H1 (cell line): Measurements from ENCODE around the gene APBA2. TPM values are rescaled to one million over a fixed set of nuclear protein-coding genes. Genes with fewer than 3 reads are reported as not detected.

Experiments used
- CTCF ChIA-PET: fragments of 300-600 bp; sonication (Branson Sonifier 250); formaldehyde crosslinking; loops from one replicate; lab custom pipeline; 2021; ENCODE audit not compliant: partially characterized antibody; lab: Charles Lee
- POLR2A ChIA-PET: fragments of 300-600 bp; sonication (Branson Sonifier 250); formaldehyde crosslinking; loops from one replicate; lab custom pipeline; 2021; ENCODE audit warnings: inconsistent platforms; ENCODE audit not compliant: partially characterized antibody; lab: Charles Lee
- DNase-seq, 2 experiments: peaks; one replicate each; pipeline versions ENCODE4 v3.0.0 to v3.0.0-alpha.2; 2010 to 2022; ENCODE audit warnings: low spot score in 2 of 2, low read depth in 1 of 2, mixed read lengths in 1 of 2
- FAIRE-seq: peaks from 2 replicates; lab custom pipeline; 2011; peaks lifted over from hg19 to GRCh38; lab: Jason Lieb, UNC
- H2AFZ ChIP-seq: 2 replicates; pipeline ENCODE4 v1.8.1; 2012; ENCODE audit warnings: low read length, inconsistent platforms
- H2AK5ac ChIP-seq: 2 replicates; pipeline ENCODE4 v1.6.1; 2013; ENCODE audit warnings: low read depth, low read length
- H2BK120ac ChIP-seq: replicated peaks from 2 replicates; pipeline ENCODE3; 2013; ENCODE audit warnings: low read depth, low read length, inconsistent platforms
- H2BK12ac ChIP-seq: 2 replicates; pipeline ENCODE4 v1.6.1; 2013; ENCODE audit warnings: low read depth, low read length
- H2BK15ac ChIP-seq: 2 replicates; pipeline ENCODE4 v1.6.1; 2013; ENCODE audit warnings: low read length
- H2BK20ac ChIP-seq: 2 replicates; pipeline ENCODE4 v1.6.1; 2013; ENCODE audit warnings: low read length
- H2BK5ac ChIP-seq: 2 replicates; pipeline ENCODE4 v1.6.1; 2013; ENCODE audit warnings: low read depth, low read length
- H3K14ac ChIP-seq: 2 replicates; pipeline ENCODE4 v1.6.1; 2013; ENCODE audit warnings: inconsistent platforms; ENCODE audit not compliant: insufficient read length
- H3K18ac ChIP-seq: 2 replicates; pipeline ENCODE4 v1.6.1; 2013; ENCODE audit warnings: low read length; ENCODE audit errors: extremely low read depth
- H3K23ac ChIP-seq: 2 replicates; pipeline ENCODE4 v1.6.1; 2013; ENCODE audit warnings: inconsistent platforms; ENCODE audit not compliant: insufficient read length
- H3K23me2 ChIP-seq: 2 replicates; pipeline ENCODE4 v1.6.1; 2013; ENCODE audit warnings: low read depth, low read length
- H3K27ac ChIP-seq: 2 replicates; pipeline ENCODE4 v1.6.1; 2011; ENCODE audit warnings: low read depth, low read length, inconsistent platforms
- H3K27me3 ChIP-seq, 4 experiments: replicated peaks in 1 of 4; 1 replicate in 1 of 4; 2 replicates in 3 of 4; pipeline versions ENCODE4 v1.6.1 to v1.8.1; 2011 to 2013; ENCODE audit warnings: low read length in 3 of 4, mild to moderate bottlenecking in 3 of 4, inconsistent platforms in 2 of 4, mixed read lengths in 2 of 4, moderate library complexity in 1 of 4; ENCODE audit not compliant: control insufficient read depth in 3 of 4, insufficient read depth in 3 of 4; ENCODE audit errors: extremely low read depth in 1 of 4
- H3K36me3 ChIP-seq, 4 experiments: 2 replicates each; pipeline versions ENCODE4 v1.6.1 to v1.8.1; 2011 to 2013; ENCODE audit warnings: mild to moderate bottlenecking in 4 of 4, low read length in 3 of 4, moderate library complexity in 2 of 4, control low read depth in 1 of 4, inconsistent platforms in 1 of 4; ENCODE audit not compliant: insufficient read depth in 4 of 4, control insufficient read depth in 2 of 4
- H3K4ac ChIP-seq: replicated peaks from 2 replicates; pipeline ENCODE3; 2013; ENCODE audit warnings: low read length, low read depth, mixed read lengths, inconsistent platforms; ENCODE audit not compliant: insufficient read length
- H3K4me1 ChIP-seq, 4 experiments: replicated peaks in 1 of 4; 1 replicate in 1 of 4; 2 replicates in 3 of 4; pipeline versions ENCODE4 v1.6.1 to v1.8.1; 2011 to 2013; ENCODE audit warnings: low read length in 3 of 4, inconsistent platforms in 2 of 4, mixed read lengths in 1 of 4; ENCODE audit not compliant: insufficient read depth in 4 of 4, control insufficient read depth in 3 of 4
- H3K4me2 ChIP-seq, 2 experiments: 2 replicates each; pipeline versions ENCODE4 v1.6.1 to v1.8.1; 2011 to 2013; ENCODE audit warnings: low read depth in 2 of 2, low read length in 2 of 2, control low read depth in 1 of 2, inconsistent platforms in 1 of 2, mild to moderate bottlenecking in 1 of 2; ENCODE audit not compliant: insufficient read depth in 1 of 2
- H3K4me3 ChIP-seq, 4 experiments: fragments of 200-600, 300-600 bp in 1 of 4; sonication (generic), shearing (Covaris generic), sonication (Bioruptor Twin) in 1 of 4; 2 replicates each; pipeline versions ENCODE4 v1.5.1 to v1.8.1; 2011 to 2016; ENCODE audit warnings: low read length in 4 of 4, low read depth in 3 of 4, control low read depth in 2 of 4, inconsistent platforms in 2 of 4, mild to moderate bottlenecking in 2 of 4, mixed read lengths in 1 of 4, moderate library complexity in 1 of 4; ENCODE audit not compliant: insufficient read depth in 2 of 4; ENCODE audit errors: extremely low read depth in 1 of 4
- H3K56ac ChIP-seq: replicated peaks from 2 replicates; pipeline ENCODE3; 2013; ENCODE audit warnings: low read depth, mild to moderate bottlenecking, mixed read lengths, low read length, inconsistent platforms; ENCODE audit not compliant: insufficient read length
- H3K79me1 ChIP-seq: 2 replicates; pipeline ENCODE4 v1.6.1; 2013; ENCODE audit warnings: low read depth, low read length, control low read depth
- H3K79me2 ChIP-seq, 2 experiments: 2 replicates each; pipeline versions ENCODE4 v1.6.1 to v1.8.1; 2012 to 2013; ENCODE audit warnings: low read length in 2 of 2, mild to moderate bottlenecking in 2 of 2, inconsistent platforms in 1 of 2; ENCODE audit not compliant: insufficient read depth in 2 of 2, control insufficient read depth in 1 of 2
- H3K9ac ChIP-seq, 4 experiments: replicated peaks in 1 of 4; 1 replicate in 1 of 4; 2 replicates in 3 of 4; pipeline versions ENCODE4 v1.6.1 to v1.8.1; 2011 to 2013; ENCODE audit warnings: low read depth in 3 of 4, low read length in 3 of 4, control low read depth in 2 of 4, mild to moderate bottlenecking in 2 of 4, moderate library complexity in 2 of 4, inconsistent platforms in 1 of 4; ENCODE audit errors: extremely low read depth in 1 of 4
- H3K9me3 ChIP-seq, 2 experiments: 2 replicates each; pipeline versions ENCODE4 v1.6.1 to v1.8.1; 2012 to 2013; ENCODE audit warnings: mild to moderate bottlenecking in 2 of 2, moderate library complexity in 2 of 2, control low read depth in 1 of 2, inconsistent platforms in 1 of 2, low read depth in 1 of 2, low read length in 1 of 2, mixed read lengths in 1 of 2; ENCODE audit not compliant: insufficient read depth in 2 of 2
- H4K20me1 ChIP-seq, 2 experiments: replicated peaks in 1 of 2; 2 replicates each; pipeline versions ENCODE3 to v1.8.1; 2011 to 2013; ENCODE audit warnings: inconsistent platforms in 2 of 2, low read length in 2 of 2, mild to moderate bottlenecking in 1 of 2; ENCODE audit not compliant: insufficient read depth in 2 of 2, control insufficient read depth in 1 of 2
- H4K5ac ChIP-seq: 2 replicates; pipeline ENCODE4 v1.6.1; 2013; ENCODE audit warnings: low read length, low read depth, mixed read lengths, inconsistent platforms; ENCODE audit not compliant: insufficient read length
- H4K8ac ChIP-seq: 2 replicates; pipeline ENCODE4 v1.8.0; 2013; ENCODE audit warnings: mild to moderate bottlenecking, moderate library complexity, low read length, inconsistent platforms; ENCODE audit not compliant: insufficient read depth; ENCODE audit errors: extremely low read depth
- H4K91ac ChIP-seq: replicated peaks from 2 replicates; pipeline ENCODE3; 2013; ENCODE audit warnings: low read length, mixed read lengths, inconsistent platforms; ENCODE audit not compliant: insufficient read length
- CBX8 ChIP-seq: fragments of 300-800, 300-1000 bp; sonication (generic); IDR thresholded peaks from 2 replicates; pipeline ENCODE4 v1.7.1; 2016; ENCODE audit warnings: low read depth, low read length, borderline replicate concordance
- CEBPB ChIP-seq: IDR thresholded peaks from 2 replicates; pipeline ENCODE4 v1.6.1; 2012; ENCODE audit warnings: low read depth, low read length
- CTBP2 ChIP-seq: IDR thresholded peaks from 2 replicates; pipeline ENCODE4 v1.7.0; 2011; ENCODE audit warnings: borderline replicate concordance, mild to moderate bottlenecking, moderate library complexity, mixed read lengths, low read length; ENCODE audit not compliant: insufficient read depth, insufficient read length
- EP300 ChIP-seq, 2 experiments: IDR thresholded peaks; 1 replicate in 1 of 2; 2 replicates in 1 of 2; pipeline ENCODE4 v1.6.1; 2011 to 2012; ENCODE audit warnings: low read depth in 2 of 2, low read length in 2 of 2, mild to moderate bottlenecking in 2 of 2, borderline replicate concordance in 1 of 2, inconsistent platforms in 1 of 2, moderate library complexity in 1 of 2
- JUN ChIP-seq: IDR thresholded peaks from 2 replicates; pipeline ENCODE4 v1.6.1; 2011; ENCODE audit warnings: low read depth, mild to moderate bottlenecking, improper control_type of control experiment, low read length
- SIRT6 ChIP-seq: IDR thresholded peaks from one replicate; pipeline ENCODE4 v1.7.1; 2012; ENCODE audit warnings: low read length, inconsistent platforms
- SRF ChIP-seq: IDR thresholded peaks from 2 replicates; pipeline ENCODE4 v1.6.1; 2011; ENCODE audit warnings: mild to moderate bottlenecking, low read depth, low read length, moderate library complexity
- WGBS, 2 experiments: shearing (Covaris generic) in 1 of 2; methylation state at CpG; one replicate each; pipeline versions ENCODE4 v1.1.6 to v1.1.7; 2013 to 2015; ENCODE audit warnings: low lambda C conversion rate in 2 of 2, mixed read lengths in 2 of 2, inconsistent platforms in 1 of 2, low coverage in 1 of 2, missing lambda C conversion rate in 1 of 2; ENCODE audit not compliant: insufficient replicate concordance in 2 of 2, insufficient coverage in 1 of 2, insufficient read length in 1 of 2; ENCODE audit errors: extremely low coverage in 1 of 2, missing lambda C conversion rate in 1 of 2; 5-methylcytosine and 5-hydroxymethylcytosine counted together
- polyA plus RNA-seq, 7 experiments: library from polyadenylated mRNA; depleted of rRNA in 3 of 7; stranded (reverse) in 5 of 7; unstranded in 2 of 7; fragments of >200 nt in 5 of 7; fragments of 200-250 nt in 2 of 7; gene quantifications; 1 replicate in 5 of 7; 2 replicates in 1 of 7; 4 replicates in 1 of 7; pipeline versions ENCODE4 v1.2.1 to v1.2.3, GENCODE V29; 2011 to 2013; ENCODE audit warnings: missing spikeins in 2 of 7, mixed read lengths in 2 of 7
- total RNA-seq: library from RNA; stranded (reverse); fragmentation: NEBNext Ultra II Directional; extraction: Animal tissue kit (Norgen Biotek cat#: 25700); gene quantifications from 2 replicates; pipeline ENCODE4 v1.2.1, GENCODE V29; 2021

APBA2 gene
- total and polyA plus RNA-seq, 2 of the 8 experiments (the other 6 are each of a cell fraction or from before 2014, with no cell fraction given): 15.5 to 19.0 TPM

DNA sequence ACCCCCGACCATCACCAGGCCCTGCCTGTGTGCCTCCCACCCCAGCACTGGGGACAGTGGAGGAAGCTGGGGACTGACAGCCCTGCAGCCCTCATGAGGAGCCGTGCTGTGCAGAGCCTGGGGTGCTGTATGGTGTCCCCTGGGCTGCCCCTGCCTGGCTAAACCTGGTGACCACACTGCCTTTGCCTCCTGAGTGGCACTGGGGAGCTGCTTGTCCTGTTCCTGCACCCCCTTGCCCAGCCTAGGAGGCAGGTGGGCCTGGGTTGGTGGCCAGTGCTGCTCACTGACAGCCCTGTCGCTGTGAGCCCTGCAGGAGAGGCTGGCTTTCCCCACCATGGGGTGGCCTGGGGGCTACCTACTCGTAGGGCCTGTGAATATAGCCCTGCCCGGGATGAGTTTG, 224.4 kb downstream of the APBA2 start:
- Histone ChIP-seq H3K23me2 (peaks cover 7% of the 10 kb centered on the region; the same call in 1 of the 2 replicates), H2BK20ac (no peak overlapping the region), H4K91ac (no peak overlapping the region), H3K79me2 (no peaks in the 10 kb centered on the region), H3K9ac (no peak overlapping the region), H3K4me3 (no peak overlapping the region), H3K56ac (no peak overlapping the region), H3K23ac (no peak overlapping the region), H3K14ac (no peak overlapping the region), H2BK5ac (no peak overlapping the region), H4K5ac (no peak overlapping the region), H3K79me1 (peaks cover 4% of the 10 kb centered on the region; the same call in 1 of the 2 replicates), H3K36me3 (no peaks in the 10 kb centered on the region), H3K4ac (no peak overlapping the region), H4K20me1 (peaks cover 0 to 4% of the 10 kb centered on the region in 2 experiments), H2AK5ac (no peak overlapping the region), H3K27me3 (no peaks in the 10 kb centered on the region), H3K18ac (no peak overlapping the region), H3K4me1 (peaks cover 0 to 12% (median 6%) of the 10 kb centered on the region in 4 experiments; a peak in 5 of 7 replicates), H2BK15ac (no peak overlapping the region), H2AFZ (no peak overlapping the region), H2BK12ac (no peak overlapping the region), H3K27ac (no peak overlapping the region), H2BK120ac (no peak overlapping the region), H3K9me3 (no peaks in the 10 kb centered on the region), H3K4me2 (no peak overlapping the region), H4K8ac (no peak overlapping the region)
- 89% methylated on average over 5 of the region's 5 CpGs; no CpG with 5 or more reads in 1 of the 2 experiments for WGBS, 2 experiments
- POLR2A ChIA-PET: interaction anchor here (0.6 to 1.2 kb wide), 2 partner anchors 45 to 152 kb away, joined by 3 read pairs; no protein-coding TSS in a partner anchor
- CTCF ChIA-PET: interaction anchor here (1.0 to 4.3 kb wide), 6 partner anchors 8 to 22 kb away, joined by 3 to 20 read pairs (median 6); no protein-coding TSS in a partner anchor
- DNase-seq: no peak
- no peak for FAIRE-seq
- TF ChIP-seq SIRT6 (no peak), CBX8 (no peak), SRF (no peak), JUN (no peak), CEBPB (no peak), EP300 (IDR thresholded peaks at IDR 0.05; ENCODE audit: borderline replicate concordance in 1 of 2, low read depth in 2 of 2, low read length in 2 of 2) (no peak), CTBP2 (no peak)
